GM18951 (cell line): ENCODE measurements around the gene LIMS1.
"Not testable (repeated sequence)": the region's sequence is repeated elsewhere in the genome, so short reads cannot be mapped to it uniquely, and the experiment has no call there.

Source experiments
- POLR2A ChIP-seq: IDR thresholded peaks from 4 replicates; pipeline ENCODE4 v1.6.1; 2011; ENCODE audit warnings: mild to moderate bottlenecking; ENCODE audit not compliant: insufficient read length, insufficient read depth; ENCODE audit errors: extremely low read depth
- in situ Hi-C: fragments of 300-500 bp; cut with MboI; formaldehyde crosslinking; loops from one replicate; pipeline ENCODE4 v1.12.0; 2022; ENCODE audit warnings: low sequenced_read_pairs, mixed read lengths, inconsistent platforms; ENCODE audit not compliant: unreplicated experiment

The LIMS1 gene, protein sequence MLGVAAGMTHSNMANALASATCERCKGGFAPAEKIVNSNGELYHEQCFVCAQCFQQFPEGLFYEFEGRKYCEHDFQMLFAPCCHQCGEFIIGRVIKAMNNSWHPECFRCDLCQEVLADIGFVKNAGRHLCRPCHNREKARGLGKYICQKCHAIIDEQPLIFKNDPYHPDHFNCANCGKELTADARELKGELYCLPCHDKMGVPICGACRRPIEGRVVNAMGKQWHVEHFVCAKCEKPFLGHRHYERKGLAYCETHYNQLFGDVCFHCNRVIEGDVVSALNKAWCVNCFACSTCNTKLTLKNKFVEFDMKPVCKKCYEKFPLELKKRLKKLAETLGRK

DNA sequence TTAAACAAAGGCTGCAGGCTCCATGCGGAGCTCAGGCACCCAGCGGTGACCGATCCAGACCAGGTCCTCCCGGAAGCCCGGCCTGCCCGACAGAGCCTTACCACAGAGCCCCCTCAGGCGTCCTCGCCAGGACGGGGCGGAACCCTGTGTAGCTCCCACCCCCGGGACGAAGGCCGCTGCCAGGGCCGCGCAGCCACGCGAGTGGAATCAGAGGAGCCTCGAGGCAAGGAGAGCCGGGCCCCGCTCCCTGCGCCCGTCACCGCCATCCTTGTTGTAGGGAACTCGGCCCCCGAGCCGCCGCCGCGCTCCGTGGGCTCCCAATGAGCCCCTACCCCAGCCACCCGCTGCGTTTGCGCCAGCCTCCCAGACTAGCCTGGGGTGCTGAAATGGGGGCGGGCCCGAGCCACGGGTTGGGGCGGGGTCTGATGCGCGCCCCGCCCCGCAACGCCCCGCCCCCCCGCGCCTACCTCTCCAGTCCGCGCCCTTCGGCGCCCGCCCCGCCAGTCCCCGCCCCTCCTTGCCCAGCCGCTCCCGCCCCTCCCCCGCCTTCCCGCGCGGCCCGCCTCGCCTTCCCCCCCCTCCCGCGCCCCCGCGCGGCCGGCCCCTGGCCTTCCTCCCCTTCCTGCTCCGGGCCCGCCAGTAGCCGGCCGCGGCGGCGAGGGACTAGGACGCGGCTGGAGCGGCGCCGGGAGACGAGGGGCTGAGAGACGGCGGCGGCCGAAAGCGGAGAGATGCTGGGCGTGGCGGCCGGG, at the start of gene LIMS1:
Gene LIMS1 (plus strand): TSS at position 639 of the 752 bp plus-strand sequence. CDS start 93 bp downstream, at position 732.
- in situ Hi-C loops = no loop called here
- peak; percentile 89 for TF ChIP-seq POLR2A

DNA sequence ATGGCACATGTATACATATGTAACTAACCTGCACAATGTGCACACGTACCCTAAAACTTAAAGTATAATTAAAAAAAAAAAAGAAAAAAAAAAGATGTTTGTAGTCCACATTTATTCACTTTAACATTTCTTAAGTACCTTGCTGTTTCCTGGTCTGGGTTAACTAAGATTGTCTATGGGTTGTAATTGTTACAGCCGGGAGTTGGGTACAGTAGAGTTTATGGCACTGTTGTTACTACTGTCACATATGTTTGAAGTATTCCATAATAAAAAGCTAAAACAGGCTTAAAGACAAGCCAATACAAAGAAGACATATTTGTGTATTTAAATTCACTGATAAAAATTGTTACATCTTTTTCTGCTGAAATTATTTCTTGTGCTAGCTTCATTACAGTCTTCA, 49.0 kb upstream of the LIMS1 start:
- TF ChIP-seq POLR2A = no peak
- in situ Hi-C loops = no loop called here

DNA sequence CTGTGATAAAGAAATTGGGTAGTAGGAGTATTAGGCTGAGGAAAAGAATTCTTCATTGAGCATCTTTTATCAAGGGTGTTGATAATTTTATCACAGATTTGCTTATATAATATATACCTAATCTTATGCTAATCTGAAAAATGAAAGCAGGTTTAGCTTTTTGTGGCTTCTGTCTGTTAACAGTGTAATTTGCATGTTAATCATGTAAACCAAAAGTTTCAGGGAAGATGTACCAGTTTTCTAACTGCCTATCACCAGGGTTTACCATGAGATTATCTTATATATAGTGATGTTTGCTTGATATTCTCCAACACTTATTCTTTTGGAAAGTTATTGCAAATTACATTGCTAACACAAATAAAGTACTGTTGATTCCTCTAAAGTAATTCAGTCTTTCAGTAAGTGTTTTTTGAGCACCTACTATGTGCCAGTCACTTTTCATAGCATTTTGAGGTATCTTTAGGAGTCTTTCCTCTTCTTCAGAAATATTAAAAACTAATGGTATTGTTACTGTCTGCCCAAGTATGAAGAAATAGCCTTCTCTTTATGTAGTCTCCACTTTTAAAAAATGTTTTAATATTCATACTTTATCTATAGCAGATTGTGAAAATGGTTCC, 43.7 kb upstream of the LIMS1 start:
- no peak for TF ChIP-seq POLR2A
- in situ Hi-C loops = no loop called here

DNA sequence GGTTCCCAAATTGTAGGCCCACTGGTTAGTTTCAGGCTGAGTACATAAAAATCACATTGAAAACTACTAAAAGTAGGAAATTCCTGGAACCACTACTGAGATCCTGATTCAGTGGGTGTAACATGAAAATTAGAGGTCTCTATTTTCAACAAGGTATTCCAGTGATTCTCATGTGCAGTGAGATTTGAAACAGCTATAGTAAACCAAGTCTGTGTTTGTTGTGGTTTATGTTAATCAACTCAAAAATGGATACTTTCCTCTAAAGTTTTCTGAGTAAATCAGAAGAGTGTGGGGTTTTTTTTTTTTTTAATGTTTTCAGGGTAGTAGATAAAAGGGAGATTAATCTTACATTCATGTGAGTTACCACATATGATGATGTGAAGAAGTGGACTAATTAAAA, 42.4 kb upstream of the LIMS1 start:
- no peak for TF ChIP-seq POLR2A
- in situ Hi-C loops = no loop called here

DNA sequence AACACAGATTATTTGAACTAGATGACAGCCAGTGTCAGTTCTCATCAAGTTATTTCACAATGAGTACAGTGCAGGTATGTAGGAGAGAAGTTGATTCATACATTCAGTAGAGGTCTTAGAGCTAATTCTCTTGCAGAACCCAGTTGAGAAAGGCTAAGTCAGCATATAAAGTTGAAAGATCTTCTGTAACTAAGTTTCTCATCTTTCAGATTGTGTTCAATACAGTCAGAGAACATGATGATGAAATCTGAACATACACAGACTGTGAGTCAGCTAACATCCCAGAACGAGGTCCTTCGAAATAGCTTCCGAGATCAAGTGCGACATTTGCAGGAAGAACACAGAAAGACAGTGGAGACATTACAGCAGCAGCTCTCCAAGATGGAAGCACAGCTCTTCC, 41.9 kb upstream of the LIMS1 start:
- TF ChIP-seq POLR2A = no peak
- in situ Hi-C loops = no loop called here

DNA sequence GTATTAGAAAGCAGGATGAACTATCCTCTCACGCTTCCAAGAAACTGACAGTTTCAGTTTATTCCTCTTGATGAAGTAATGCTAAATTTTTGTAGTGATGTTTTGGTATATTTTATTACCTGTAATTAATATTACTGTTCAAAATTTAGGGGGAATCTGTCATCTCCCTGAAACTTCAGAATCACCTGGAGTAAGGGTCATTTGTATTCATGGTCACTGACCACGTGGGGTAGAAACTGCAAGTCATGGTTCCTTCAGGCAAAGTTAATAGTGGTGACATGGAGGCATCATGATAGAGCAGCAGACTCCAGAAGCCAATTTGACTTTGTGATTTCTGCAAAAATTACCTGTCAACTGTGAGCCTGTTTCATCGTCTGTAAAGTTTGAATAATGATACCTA, 38.1 kb upstream of the LIMS1 start:
- in situ Hi-C loops = not testable (repeated sequence)

DNA sequence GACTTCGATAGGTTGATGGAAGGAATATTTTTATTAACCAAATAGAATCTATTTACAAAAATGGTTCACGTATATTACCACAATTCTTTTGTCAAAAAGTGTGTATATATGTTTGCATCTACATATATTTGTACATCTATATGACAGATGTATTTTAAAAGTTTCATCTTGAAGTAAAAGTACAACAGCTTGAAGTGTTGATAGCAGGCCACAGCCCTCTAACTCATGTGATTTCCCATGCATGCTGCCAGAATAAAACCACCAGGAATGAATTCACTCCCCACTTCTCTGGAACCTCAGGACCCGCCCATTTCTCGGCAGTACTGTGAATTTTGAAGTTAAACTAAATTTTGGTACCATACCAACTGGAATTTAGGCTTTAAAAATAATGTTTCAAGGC, 26.6 kb upstream of the LIMS1 start:
- in situ Hi-C loops = not testable (repeated sequence)

DNA sequence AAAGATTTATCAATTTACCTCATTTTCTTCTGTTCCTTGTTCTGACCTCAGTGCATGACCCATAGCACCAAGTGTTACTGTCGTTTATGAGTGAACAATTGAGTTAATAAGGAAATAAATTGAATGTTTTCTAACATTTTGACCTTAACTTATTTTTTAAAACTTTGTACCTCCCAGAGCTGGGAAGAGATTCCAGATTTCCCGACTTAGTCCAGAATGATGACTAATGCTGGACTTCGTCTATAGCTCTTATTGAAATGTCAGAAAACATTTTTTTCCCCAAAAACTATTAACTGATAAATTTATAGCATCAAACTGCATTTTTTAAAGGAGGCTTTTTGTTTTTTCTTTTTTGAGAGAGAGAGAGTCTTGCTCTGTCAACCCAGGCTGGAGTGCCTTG, 21.8 kb upstream of the LIMS1 start:
- in situ Hi-C loops = loop anchor here (10.0 kb wide), 1 partner anchor 618 kb away; no protein-coding TSS in a partner anchor

DNA sequence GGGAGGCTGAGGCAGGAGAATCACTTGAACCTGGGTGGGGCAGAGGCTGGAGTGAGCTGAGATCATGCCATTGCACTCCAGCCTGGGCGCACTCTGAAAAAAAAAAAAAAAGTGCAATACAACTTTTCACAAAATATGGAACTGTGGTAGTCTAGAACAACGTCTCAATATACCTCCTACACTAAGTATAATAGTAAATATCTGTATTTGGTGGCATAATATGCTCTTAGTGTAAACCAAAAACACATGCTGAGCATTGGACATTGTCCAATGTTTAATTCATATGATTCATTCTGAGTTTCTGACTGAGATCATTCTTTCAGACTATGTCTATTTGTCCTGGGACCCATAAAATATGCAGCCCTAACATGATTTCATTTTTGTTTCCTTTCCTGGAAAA, 19.8 kb upstream of the LIMS1 start:
- in situ Hi-C loops = loop anchor here (10.0 kb wide), 1 partner anchor 620 kb away; no protein-coding TSS in a partner anchor

DNA sequence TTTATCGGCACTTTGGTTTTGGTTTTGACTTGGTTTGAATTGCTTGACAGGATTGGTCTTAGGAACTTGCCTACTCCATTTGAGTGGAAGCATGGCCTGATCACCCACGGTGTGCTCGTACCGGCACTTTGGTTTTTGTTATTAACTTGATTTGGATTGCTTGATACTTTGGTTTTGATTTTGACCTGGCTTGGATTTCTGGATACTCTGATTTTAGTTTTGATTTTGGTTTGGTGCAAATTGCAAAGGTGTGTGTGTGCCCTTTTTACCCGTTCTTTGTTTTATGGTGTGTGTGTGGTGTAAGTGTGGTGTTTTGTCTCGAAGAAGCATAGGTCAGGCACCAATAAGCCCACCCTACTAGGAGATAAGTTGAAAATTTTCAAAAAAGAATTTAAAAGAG, 9.6 kb upstream of the LIMS1 start:
- in situ Hi-C loops = not testable (repeated sequence)

DNA sequence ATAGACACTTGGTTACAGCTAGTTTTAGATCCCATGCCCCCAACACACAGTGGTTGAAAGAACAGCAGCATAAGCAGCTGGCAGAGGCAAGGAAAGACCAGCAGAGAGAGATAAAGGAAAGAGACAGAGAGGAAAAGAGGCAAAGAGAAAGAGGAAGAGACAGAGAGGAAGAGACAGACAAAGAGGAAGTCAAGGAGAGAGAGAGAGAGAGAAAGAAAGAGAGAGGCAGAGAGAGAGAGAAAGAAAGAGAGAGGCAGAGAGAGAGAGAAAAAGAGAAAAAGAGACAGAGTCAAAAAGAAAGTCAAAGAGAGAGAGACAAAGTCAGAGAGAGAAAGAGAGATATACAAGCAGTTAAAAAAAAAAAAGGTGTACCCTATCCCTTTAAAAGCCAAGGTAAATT, 9.0 kb upstream of the LIMS1 start:
- in situ Hi-C loops = not testable (repeated sequence)

DNA sequence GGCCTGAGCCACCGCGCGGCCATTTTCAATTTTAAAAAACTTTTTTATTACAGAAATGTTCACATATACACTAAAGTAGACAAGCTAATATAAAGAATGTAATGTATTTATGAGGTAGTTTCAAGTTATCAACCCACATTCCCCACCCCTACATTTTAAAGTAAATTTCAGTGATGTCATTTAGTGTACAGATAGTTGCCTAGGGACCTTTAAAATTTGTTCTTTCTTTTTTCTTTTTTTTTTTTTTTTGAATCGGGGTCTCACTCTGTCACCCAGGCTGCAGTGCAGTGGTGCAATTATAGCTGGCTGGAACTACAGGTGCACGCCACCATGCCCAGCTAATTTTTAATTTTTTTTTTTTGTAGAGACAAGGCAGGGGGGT, 2.6 kb upstream of the LIMS1 start:
- no peak for TF ChIP-seq POLR2A
- in situ Hi-C loops = no loop called here

DNA sequence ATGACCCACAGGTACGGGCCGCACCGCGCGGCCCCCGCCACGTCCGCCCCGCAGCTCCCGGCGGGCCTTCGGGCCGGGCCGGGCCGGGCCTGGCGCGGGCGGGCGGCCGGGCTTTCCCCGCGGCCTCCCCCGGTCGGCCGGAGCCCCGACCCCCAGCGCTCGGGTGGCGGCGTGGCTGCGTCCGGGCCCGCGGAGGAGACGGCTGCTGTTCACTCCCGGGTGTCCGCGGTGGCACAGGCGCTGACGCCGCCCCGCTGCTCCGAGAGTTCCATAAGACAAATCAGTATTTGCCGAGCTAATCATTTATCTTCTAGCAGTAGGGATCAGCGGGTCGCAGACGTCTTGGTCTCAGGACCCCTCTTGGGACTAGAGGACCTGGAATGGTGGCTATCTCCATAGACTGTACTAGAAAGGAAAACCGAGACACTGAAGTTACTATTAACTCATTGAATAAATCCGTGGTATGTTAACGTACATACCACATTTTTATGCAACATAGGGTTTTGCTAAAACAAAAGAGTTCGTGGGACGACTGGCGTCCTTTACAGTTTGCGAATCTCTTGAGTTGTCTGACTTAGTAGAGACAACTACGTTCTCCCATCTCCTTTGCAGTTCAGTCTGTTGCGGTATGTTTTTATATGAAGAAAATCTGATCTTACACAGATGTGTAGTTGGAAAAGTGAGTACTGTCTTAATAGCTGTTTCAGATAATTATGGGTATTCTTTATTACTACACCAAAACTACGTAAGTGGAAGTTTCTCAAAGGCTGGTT, 500 bp downstream of the LIMS1 start:
- in situ Hi-C loops = no loop called here
- no peak for TF ChIP-seq POLR2A

DNA sequence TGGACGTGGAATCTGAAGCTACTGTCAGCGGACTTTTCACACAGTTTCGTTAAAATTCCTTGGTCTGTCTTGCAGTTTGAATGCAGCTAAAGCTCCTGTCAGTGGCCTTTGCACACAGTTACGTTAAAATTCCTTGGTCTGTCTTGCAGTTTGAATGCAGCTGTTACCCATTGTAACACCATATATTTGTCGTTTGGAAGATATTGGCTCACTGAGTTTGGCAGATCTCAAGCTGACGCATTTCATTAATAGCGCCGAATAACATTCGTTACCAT, 1.0 kb downstream of the LIMS1 start:
- in situ Hi-C loops = no loop called here
- TF ChIP-seq POLR2A = no peak
